ENCODE results near the gene EHMT1. TPM values are rescaled to one million over a fixed set of nuclear protein-coding genes. Genes with fewer than 3 reads are reported as not detected.

The EHMT1 gene
- total and polyA plus RNA-seq, 2 donors (not counting 1 experiment from before 2014, with no cell fraction given) = 101 to 394 TPM

DNA sequence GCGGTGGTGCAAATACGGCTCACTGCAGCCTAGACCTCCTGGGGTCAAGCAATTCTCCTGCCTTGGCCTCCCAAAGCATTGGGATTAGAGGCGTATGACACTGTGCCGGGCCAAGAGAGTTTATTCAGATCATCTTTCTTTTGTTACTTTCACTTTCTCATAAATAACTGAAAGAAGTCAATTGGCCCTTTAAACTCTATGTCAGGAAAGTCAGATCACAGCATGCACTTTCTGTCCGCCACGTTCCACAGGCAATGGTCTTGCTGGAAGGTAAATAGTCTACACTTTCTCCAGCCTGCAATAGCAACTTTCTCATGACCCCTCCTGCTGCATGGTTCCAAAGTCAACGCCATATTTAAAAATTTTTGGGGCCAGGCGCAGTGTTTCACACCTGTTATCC, 19.9 kb upstream of the EHMT1 start:
- H3K27ac Mint-ChIP-seq = no peak overlapping the region
- WGBS (ENCODE audit: insufficient coverage) = 92% methylated on average over 4 of the region's 8 CpGs

DNA sequence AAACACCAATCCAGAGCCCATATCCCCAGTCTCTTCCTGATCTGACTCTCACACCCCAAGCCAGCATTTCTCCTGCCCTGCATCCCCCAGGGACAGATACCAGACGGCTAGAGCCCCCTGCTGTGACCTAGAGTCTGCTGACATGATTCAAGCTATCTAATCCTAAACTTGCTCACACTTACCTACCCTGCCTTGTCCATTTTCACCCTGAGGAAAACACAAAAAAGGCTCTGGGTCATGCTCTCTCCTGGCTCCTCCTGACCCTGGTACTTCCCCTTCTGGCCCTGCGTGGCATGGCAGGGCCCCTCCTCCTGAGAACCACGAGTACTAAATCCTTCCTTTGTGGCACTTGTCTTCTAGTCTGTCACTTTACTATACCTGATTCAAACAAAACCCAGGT, 16.1 kb upstream of the EHMT1 start:
- H3K9me3 Mint-ChIP-seq (ENCODE audit: insufficient read depth) = no peaks in the 10 kb centered on the region
- ChIA-PET POLR2A (no interaction called here), CTCF (interaction anchor here (0.9 to 1.1 kb wide), 2 partner anchors 21 to 22 kb away, joined by 3 to 4 read pairs; no protein-coding TSS in a partner anchor)
- Histone ChIP-seq H3K79me2 (ENCODE audit: control insufficient read depth, insufficient read depth, low read length) (peaks cover 18% of the 10 kb centered on the region), H3K27me3 (replicated peaks in 1 of 4; ENCODE audit: control extremely low read depth in 1 of 4, control insufficient read depth in 3 of 4, insufficient read depth in 4 of 4, low read length in 3 of 4) (no peaks in the 10 kb centered on the region), H3K27ac (ENCODE audit: low read length in 2 of 2) (no peak overlapping the region), H3K4me3 (ENCODE audit: control extremely low read depth in 1 of 5, extremely low read depth in 1 of 5, insufficient read depth in 1 of 5, low read depth in 2 of 5, low read length in 4 of 5) (no peak overlapping the region), H2AFZ (ENCODE audit: insufficient read depth, low read depth, low read length, poor library complexity, severe bottlenecking) (peak overlapping the region; percentile 14), H4K20me1 (ENCODE audit: control insufficient read depth, insufficient read depth, low read length, poor library complexity, severe bottlenecking) (peaks cover 14% of the 10 kb centered on the region), H3K36me3 (replicated peaks in 1 of 2; ENCODE audit: control extremely low read depth in 1 of 2, control insufficient read depth in 1 of 2, extremely low read depth in 1 of 2, insufficient read depth in 2 of 2, low read length in 1 of 2) (no peaks in the 10 kb centered on the region), H3K4me2 (replicated peaks; ENCODE audit: low read depth, low read length, poor library complexity, severe bottlenecking) (no peak overlapping the region), H3K9me3 (ENCODE audit: control extremely low read depth in 1 of 3, control insufficient read depth in 2 of 3, insufficient read depth in 1 of 3, low read length in 2 of 3) (no peaks in the 10 kb centered on the region), H3K4me1 (ENCODE audit: control insufficient read depth in 2 of 2, insufficient read depth in 2 of 2, low read length in 2 of 2) (peaks cover 12 to 25% of the 10 kb centered on the region in 2 donors), H3K9ac (ENCODE audit: low read length) (no peak overlapping the region)
- peak overlapping the region; percentile 54 for H3K4me3 Mint-ChIP-seq
- DNase-seq (no peak), ATAC-seq (ENCODE audit: low read depth) (no peak)
- intact Hi-C loops (cut with micrococcal nuclease) = no loop called here
- TF ChIP-seq, protein P1, sequence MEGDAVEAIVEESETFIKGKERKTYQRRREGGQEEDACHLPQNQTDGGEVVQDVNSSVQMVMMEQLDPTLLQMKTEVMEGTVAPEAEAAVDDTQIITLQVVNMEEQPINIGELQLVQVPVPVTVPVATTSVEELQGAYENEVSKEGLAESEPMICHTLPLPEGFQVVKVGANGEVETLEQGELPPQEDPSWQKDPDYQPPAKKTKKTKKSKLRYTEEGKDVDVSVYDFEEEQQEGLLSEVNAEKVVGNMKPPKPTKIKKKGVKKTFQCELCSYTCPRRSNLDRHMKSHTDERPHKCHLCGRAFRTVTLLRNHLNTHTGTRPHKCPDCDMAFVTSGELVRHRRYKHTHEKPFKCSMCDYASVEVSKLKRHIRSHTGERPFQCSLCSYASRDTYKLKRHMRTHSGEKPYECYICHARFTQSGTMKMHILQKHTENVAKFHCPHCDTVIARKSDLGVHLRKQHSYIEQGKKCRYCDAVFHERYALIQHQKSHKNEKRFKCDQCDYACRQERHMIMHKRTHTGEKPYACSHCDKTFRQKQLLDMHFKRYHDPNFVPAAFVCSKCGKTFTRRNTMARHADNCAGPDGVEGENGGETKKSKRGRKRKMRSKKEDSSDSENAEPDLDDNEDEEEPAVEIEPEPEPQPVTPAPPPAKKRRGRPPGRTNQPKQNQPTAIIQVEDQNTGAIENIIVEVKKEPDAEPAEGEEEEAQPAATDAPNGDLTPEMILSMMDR (IDR thresholded peaks at IDR 0.05) = no peak
- TF ChIP-seq EZH2 (IDR thresholded peaks at IDR 0.05; ENCODE audit: borderline replicate concordance, insufficient read depth, low read depth, low read length, poor library complexity, severe bottlenecking) = no peak
- no peaks in the 10 kb centered on the region for H3K27me3 Mint-ChIP-seq
- WGBS (ENCODE audit: insufficient coverage) = 0% methylated on average over 2 of the region's 3 CpGs
- no peak overlapping the region for H3K27ac Mint-ChIP-seq
- peaks cover 21% of the 10 kb centered on the region for H3K4me1 Mint-ChIP-seq

More for the DNA sequence above, 19.9 kb upstream of the EHMT1 start:
- H4K20me1 ChIP-seq (ENCODE audit: control insufficient read depth, insufficient read depth, low read length, poor library complexity, severe bottlenecking) = no peaks in the 10 kb centered on the region
- peaks cover 0 to 5% of the 10 kb centered on the region in 2 donors for H3K4me1 ChIP-seq (ENCODE audit: control insufficient read depth in 2 of 2, insufficient read depth in 2 of 2, low read length in 2 of 2)
- Mint-ChIP-seq H3K4me3 (no peak overlapping the region), H3K9me3 (ENCODE audit: insufficient read depth) (no peaks in the 10 kb centered on the region), H3K4me1 (peaks cover 7% of the 10 kb centered on the region), H3K27me3 (no peaks in the 10 kb centered on the region)
- CTCF ChIA-PET = interaction anchor here (1.1 kb wide), 1 partner anchor 11 kb away, joined by 3 read pairs; no protein-coding TSS in a partner anchor
- H3K27me3 ChIP-seq (replicated peaks in 1 of 4; ENCODE audit: control extremely low read depth in 1 of 4, control insufficient read depth in 3 of 4, insufficient read depth in 4 of 4, low read length in 3 of 4) = no peaks in the 10 kb centered on the region
- H2AFZ ChIP-seq (ENCODE audit: insufficient read depth, low read depth, low read length, poor library complexity, severe bottlenecking) = no peak overlapping the region
- DNase-seq (no peak), ATAC-seq (ENCODE audit: low read depth) (no peak)
- intact Hi-C loops (cut with micrococcal nuclease) = no loop called here
- no peaks in the 10 kb centered on the region for H3K9me3 ChIP-seq (ENCODE audit: control extremely low read depth in 1 of 3, control insufficient read depth in 2 of 3, insufficient read depth in 1 of 3, low read length in 2 of 3)
- no peak overlapping the region for H3K4me3 ChIP-seq (ENCODE audit: control extremely low read depth in 1 of 5, extremely low read depth in 1 of 5, insufficient read depth in 1 of 5, low read depth in 2 of 5, low read length in 4 of 5)
- H3K9ac ChIP-seq (ENCODE audit: low read length) = no peak overlapping the region
- TF ChIP-seq, protein P1 (IDR thresholded peaks at IDR 0.05) = no peak
- TF ChIP-seq EZH2 (IDR thresholded peaks at IDR 0.05; ENCODE audit: borderline replicate concordance, insufficient read depth, low read depth, low read length, poor library complexity, severe bottlenecking) = no peak
- H3K79me2 ChIP-seq (ENCODE audit: control insufficient read depth, insufficient read depth, low read length) = no peaks in the 10 kb centered on the region
- no peak overlapping the region for H3K4me2 ChIP-seq (replicated peaks; ENCODE audit: low read depth, low read length, poor library complexity, severe bottlenecking)
- H3K27ac ChIP-seq (ENCODE audit: low read length in 2 of 2) = no peak overlapping the region
- H3K36me3 ChIP-seq (replicated peaks in 1 of 2; ENCODE audit: control extremely low read depth in 1 of 2, control insufficient read depth in 1 of 2, extremely low read depth in 1 of 2, insufficient read depth in 2 of 2, low read length in 1 of 2) = no peaks in the 10 kb centered on the region
- POLR2A ChIA-PET = no interaction called here
